ENCODE results near the gene C1orf159.

Gene C1orf159

DNA sequence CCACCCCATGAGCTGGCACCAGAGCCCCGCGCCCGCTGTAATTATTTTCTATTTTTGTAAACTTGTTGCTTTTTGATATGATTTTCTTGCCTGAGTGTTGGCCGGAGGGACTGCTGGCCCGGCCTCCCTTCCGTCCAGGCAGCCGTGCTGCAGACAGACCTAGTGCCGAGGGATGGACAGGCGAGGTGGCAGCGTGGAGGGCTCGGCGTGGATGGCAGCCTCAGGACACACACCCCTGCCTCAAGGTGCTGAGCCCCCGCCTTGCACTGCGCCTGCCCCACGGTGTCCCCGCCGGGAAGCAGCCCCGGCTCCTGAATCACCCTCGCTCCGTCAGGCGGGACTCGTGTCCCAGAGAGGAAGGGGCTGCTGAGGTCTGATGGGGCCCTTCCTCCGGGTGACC lies 60.9 kb downstream of the C1orf159 start (continued):
- TF ChIP-seq KLF7 (tag by site-specific recombination; IDR thresholded peaks at IDR 0.05; ENCODE audit: borderline replicate concordance) (no peak), ZNF555 (tag by site-specific recombination; conservative IDR thresholded peaks at IDR 0.05) (no peak)
- TF ChIP-seq, protein P1, sequence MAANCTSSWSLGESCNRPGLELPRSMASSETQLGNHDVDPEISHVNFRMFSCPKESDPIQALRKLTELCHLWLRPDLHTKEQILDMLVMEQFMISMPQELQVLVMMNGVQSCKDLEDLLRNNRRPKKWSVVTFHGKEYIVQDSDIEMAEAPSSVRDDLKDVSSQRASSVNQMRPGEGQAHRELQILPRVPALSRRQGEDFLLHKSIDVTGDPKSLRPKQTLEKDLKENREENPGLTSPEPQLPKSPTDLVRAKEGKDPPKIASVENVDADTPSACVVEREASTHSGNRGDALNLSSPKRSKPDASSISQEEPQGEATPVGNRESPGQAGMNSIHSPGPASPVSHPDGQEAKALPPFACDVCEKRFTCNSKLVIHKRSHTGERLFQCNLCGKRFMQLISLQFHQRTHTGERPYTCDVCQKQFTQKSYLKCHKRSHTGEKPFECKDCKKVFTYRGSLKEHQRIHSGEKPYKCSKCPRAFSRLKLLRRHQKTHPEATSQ (tag by site-specific recombination; IDR thresholded peaks at IDR 0.05) = no peak

DNA sequence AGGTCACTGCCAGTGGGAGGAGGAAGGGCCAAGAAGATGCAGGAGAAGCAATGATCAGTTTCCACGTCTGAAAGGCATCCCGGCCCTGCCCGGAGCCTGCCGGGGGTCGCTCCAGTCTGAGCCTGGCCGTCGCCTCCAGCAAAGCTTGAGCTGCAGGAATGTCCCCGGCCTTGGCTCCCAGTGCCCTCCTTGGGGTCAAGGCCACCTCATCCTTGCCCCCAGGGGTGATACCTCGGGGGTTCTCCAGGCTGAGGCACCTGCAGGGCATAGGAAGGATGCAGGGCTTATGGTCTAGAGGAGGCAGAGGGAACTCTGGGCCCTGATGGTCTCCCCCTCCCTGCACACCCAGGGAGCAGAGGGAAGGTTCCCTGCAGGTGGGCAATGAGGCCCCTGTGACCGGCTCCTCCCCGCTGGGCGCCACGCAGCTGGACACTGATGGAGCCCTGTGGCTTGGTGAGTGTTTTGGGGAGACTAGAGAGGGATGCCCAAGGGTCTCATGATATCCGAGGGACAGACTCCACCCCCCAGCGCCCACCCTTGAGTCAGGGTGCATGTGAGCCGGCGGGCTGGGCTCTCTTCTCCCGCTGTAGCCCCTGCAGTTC lies 61.7 kb downstream of the C1orf159 start:
- ChIA-PET POLR2A (no interaction called here), CTCF (interaction anchor here (0.7 to 0.9 kb wide), 2 partner anchors 10 to 14 kb away, joined by 3 read pairs; no protein-coding TSS in a partner anchor)
- Histone ChIP-seq H3K36me3 (ENCODE audit: control insufficient read depth in 2 of 2, insufficient read depth in 1 of 2, low read length in 2 of 2) (peaks cover 0 to 58% of the 10 kb centered on the region in 2 experiments; a peak in 1 of 3 replicates), H3K9me3 (ENCODE audit: control insufficient read depth, insufficient read depth, low read depth, low read length) (no peaks in the 10 kb centered on the region), H3K27ac (ENCODE audit: extremely low read depth, low read depth, low read length) (no peak overlapping the region), H3K4me3 (ENCODE audit: low read depth, low read length) (no peak overlapping the region), H3K4me1 (ENCODE audit: control insufficient read depth, insufficient read depth, low read length) (0 out of 2 replicates have a peak, but pooled peaks cover 3% of the 10 kb centered on the region)
- peak; percentile 66; the same call in 1 of the 2 replicates for TF ChIP-seq GLIS2 (tag by site-specific recombination; IDR thresholded peaks at IDR 0.05)
- TF ChIP-seq HOXC10 (CRISPR knock-in tag; IDR thresholded peaks at IDR 0.05) = no peak
- TF ChIP-seq GLIS1 (tag by site-specific recombination; IDR thresholded peaks at IDR 0.05) = peak; percentile 93
- peak; percentile 82 for TF ChIP-seq ZIC2 (tag by site-specific recombination; IDR thresholded peaks at IDR 0.05)
- TF ChIP-seq ZNF548 (tag by site-specific recombination; IDR thresholded peaks at IDR 0.05) = no peak
- TF ChIP-seq, protein P2, sequence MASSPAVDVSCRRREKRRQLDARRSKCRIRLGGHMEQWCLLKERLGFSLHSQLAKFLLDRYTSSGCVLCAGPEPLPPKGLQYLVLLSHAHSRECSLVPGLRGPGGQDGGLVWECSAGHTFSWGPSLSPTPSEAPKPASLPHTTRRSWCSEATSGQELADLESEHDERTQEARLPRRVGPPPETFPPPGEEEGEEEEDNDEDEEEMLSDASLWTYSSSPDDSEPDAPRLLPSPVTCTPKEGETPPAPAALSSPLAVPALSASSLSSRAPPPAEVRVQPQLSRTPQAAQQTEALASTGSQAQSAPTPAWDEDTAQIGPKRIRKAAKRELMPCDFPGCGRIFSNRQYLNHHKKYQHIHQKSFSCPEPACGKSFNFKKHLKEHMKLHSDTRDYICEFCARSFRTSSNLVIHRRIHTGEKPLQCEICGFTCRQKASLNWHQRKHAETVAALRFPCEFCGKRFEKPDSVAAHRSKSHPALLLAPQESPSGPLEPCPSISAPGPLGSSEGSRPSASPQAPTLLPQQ (tag by site-specific recombination; IDR thresholded peaks at IDR 0.05) = no peak
- TF ChIP-seq, protein P3, sequence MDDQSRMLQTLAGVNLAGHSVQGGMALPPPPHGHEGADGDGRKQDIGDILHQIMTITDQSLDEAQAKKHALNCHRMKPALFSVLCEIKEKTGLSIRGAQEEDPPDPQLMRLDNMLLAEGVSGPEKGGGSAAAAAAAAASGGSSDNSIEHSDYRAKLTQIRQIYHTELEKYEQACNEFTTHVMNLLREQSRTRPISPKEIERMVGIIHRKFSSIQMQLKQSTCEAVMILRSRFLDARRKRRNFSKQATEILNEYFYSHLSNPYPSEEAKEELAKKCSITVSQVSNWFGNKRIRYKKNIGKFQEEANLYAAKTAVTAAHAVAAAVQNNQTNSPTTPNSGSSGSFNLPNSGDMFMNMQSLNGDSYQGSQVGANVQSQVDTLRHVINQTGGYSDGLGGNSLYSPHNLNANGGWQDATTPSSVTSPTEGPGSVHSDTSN (CRISPR knock-in tag; IDR thresholded peaks at IDR 0.05) = no peak

DNA sequence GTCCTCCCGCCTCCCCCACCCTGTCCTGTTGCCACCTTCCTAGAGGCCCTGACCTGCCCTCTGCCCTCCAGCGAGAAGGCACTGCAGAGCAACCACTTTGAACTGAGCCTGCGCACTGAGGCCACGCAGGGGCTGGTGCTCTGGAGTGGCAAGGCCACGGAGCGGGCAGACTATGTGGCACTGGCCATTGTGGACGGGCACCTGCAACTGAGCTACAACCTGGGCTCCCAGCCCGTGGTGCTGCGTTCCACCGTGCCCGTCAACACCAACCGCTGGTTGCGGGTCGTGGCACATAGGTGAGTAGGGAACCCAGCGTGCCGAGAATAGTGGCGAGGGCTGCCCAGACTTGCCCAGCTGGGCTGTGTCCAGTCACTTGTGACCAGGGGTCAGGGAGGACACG lies 62.2 kb downstream of the C1orf159 start:
- ChIA-PET CTCF (interaction anchor here (0.7 to 0.9 kb wide), 2 partner anchors 11 to 14 kb away, joined by 3 read pairs; no protein-coding TSS in a partner anchor), POLR2A (no interaction called here)

More for the DNA sequence above, 62.2 kb downstream of the C1orf159 start:
- Histone ChIP-seq H3K36me3 (ENCODE audit: control insufficient read depth in 2 of 2, insufficient read depth in 1 of 2, low read length in 2 of 2) (peaks cover 0 to 59% of the 10 kb centered on the region in 2 experiments; a peak in 1 of 3 replicates), H3K27ac (ENCODE audit: extremely low read depth, low read depth, low read length) (no peak overlapping the region), H3K4me3 (ENCODE audit: low read depth, low read length) (no peak overlapping the region), H3K9me3 (ENCODE audit: control insufficient read depth, insufficient read depth, low read depth, low read length) (no peaks in the 10 kb centered on the region), H3K4me1 (ENCODE audit: control insufficient read depth, insufficient read depth, low read length) (no peaks in the 10 kb centered on the region)
- TF ChIP-seq, protein P4, sequence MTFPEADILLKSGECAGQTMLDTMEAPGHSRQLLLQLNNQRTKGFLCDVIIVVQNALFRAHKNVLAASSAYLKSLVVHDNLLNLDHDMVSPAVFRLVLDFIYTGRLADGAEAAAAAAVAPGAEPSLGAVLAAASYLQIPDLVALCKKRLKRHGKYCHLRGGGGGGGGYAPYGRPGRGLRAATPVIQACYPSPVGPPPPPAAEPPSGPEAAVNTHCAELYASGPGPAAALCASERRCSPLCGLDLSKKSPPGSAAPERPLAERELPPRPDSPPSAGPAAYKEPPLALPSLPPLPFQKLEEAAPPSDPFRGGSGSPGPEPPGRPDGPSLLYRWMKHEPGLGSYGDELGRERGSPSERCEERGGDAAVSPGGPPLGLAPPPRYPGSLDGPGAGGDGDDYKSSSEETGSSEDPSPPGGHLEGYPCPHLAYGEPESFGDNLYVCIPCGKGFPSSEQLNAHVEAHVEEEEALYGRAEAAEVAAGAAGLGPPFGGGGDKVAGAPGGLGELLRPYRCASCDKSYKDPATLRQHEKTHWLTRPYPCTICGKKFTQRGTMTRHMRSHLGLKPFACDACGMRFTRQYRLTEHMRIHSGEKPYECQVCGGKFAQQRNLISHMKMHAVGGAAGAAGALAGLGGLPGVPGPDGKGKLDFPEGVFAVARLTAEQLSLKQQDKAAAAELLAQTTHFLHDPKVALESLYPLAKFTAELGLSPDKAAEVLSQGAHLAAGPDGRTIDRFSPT (tag by site-specific recombination; IDR thresholded peaks at IDR 0.05) = peak; percentile 76
- TF ChIP-seq, protein P5, sequence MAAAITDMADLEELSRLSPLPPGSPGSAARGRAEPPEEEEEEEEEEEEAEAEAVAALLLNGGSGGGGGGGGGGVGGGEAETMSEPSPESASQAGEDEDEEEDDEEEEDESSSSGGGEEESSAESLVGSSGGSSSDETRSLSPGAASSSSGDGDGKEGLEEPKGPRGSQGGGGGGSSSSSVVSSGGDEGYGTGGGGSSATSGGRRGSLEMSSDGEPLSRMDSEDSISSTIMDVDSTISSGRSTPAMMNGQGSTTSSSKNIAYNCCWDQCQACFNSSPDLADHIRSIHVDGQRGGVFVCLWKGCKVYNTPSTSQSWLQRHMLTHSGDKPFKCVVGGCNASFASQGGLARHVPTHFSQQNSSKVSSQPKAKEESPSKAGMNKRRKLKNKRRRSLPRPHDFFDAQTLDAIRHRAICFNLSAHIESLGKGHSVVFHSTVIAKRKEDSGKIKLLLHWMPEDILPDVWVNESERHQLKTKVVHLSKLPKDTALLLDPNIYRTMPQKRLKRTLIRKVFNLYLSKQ (tag by site-specific recombination; IDR thresholded peaks at IDR 0.05; ENCODE audit: borderline replicate concordance) = no peak
